Dedifferentiated amniotic fluid mesenchymal stem cell (primary cell): Measurements from ENCODE around the gene ZNF793.

Source experiments
- DNase-seq: peaks from one replicate; pipeline ENCODE4 v3.0.0-alpha.2; 2016; ENCODE audit errors: extremely low spot score

Gene ZNF793

GRCh38 chr19:37506387-37507166, at the start of gene ZNF793:
Gene ZNF793, plus strand, starts transcription at chr19:37506939. Its CDS starts 16,501 bp downstream, at chr19:37523440.
- DNase-seq = no peak

- DNase-seq = peak; percentile 20
Measured at GRCh38 chr19:37466277-37466797, 40.4 kb upstream of the ZNF793 start.

- peak; percentile 88 for DNase-seq
Measured at GRCh38 chr19:37466798-37467607, 39.7 kb upstream of the ZNF793 start, which contains the start of gene ZNF569. Gene ZNF569, minus strand, starts transcription at chr19:37467444. Its CDS starts 22,523 bp downstream, at chr19:37444921.

- no peak for DNase-seq
Measured at GRCh38 chr19:37467608-37468090, 39.1 kb upstream of the ZNF793 start.

GRCh38 chr19:37468961-37469777, 37.6 kb upstream of the ZNF793 start, which contains the start of gene ZNF570:
Gene ZNF570, plus strand, starts transcription at chr19:37469356. Its CDS starts 999 bp downstream, at chr19:37470355.
- peak; percentile 69 for DNase-seq

GRCh38 chr19:37470216-37470615, 36.5 kb upstream of the ZNF793 start:
- DNase-seq = no peak

GRCh38 chr19:37472165-37472564, 34.6 kb upstream of the ZNF793 start:
- DNase-seq = no peak

GRCh38 chr19:37484406-37485168, 22.2 kb upstream of the ZNF793 start:
- no peak for DNase-seq

- no peak for DNase-seq
Measured at GRCh38 chr19:37492213-37492612, 14.5 kb upstream of the ZNF793 start.

GRCh38 chr19:37505958-37506386, 767 bp upstream of the ZNF793 start:
- no peak for DNase-seq

- no peak for DNase-seq
Measured at GRCh38 chr19:37507167-37507464, 377 bp downstream of the ZNF793 start.

- DNase-seq = no peak
Measured at GRCh38 chr19:37511186-37511585, 4.4 kb downstream of the ZNF793 start.

- DNase-seq = no peak
Measured at GRCh38 chr19:37511821-37512220, 5.1 kb downstream of the ZNF793 start.

GRCh38 chr19:37513397-37513796, 6.7 kb downstream of the ZNF793 start:
- DNase-seq = no peak

GRCh38 chr19:37519890-37520289, 13.2 kb downstream of the ZNF793 start:
- DNase-seq = no peak

- no peak for DNase-seq
Measured at GRCh38 chr19:37537391-37537947, 30.7 kb downstream of the ZNF793 start.

- DNase-seq = no peak
Measured at GRCh38 chr19:37551129-37551993, 44.6 kb downstream of the ZNF793 start.

- no peak for DNase-seq
Measured at GRCh38 chr19:37563518-37563917, 56.8 kb downstream of the ZNF793 start.

GRCh38 chr19:37564624-37565369, 58.1 kb downstream of the ZNF793 start:
- DNase-seq = peak; percentile 13
